Neural cell (in vitro differentiated cells): ENCODE data around the gene S1PR3.

Experiments used
- EP300 ChIP-seq: fragments of 450-650 bp; conservative IDR thresholded peaks from 2 replicates; pipeline ENCODE4 v1.6.1; 2014; ENCODE audit warnings: antibody characterized with exemption, mild to moderate bottlenecking, moderate library complexity; ENCODE audit not compliant: poor library complexity, severe bottlenecking
- EZH2 ChIP-seq: fragments of 200-600, 300-800 bp; shearing (Covaris generic), sonication (generic); IDR thresholded peaks from 2 replicates; pipeline ENCODE4 v1.6.1; 2014; ENCODE audit warnings: antibody characterized with exemption, low read length, borderline replicate concordance, mild to moderate bottlenecking; ENCODE audit not compliant: insufficient read depth, poor library complexity, severe bottlenecking
- MXI1 ChIP-seq: fragments of 450-650 bp; conservative IDR thresholded peaks from 2 replicates; pipeline ENCODE4 v1.6.1; 2014; ENCODE audit warnings: antibody characterized with exemption, mild to moderate bottlenecking; ENCODE audit not compliant: poor library complexity, severe bottlenecking
- POLR2AphosphoS5 ChIP-seq: IDR thresholded peaks from 2 replicates; pipeline ENCODE4 v1.6.1; 2012
- RAD21 ChIP-seq: fragments of 450-650 bp; conservative IDR thresholded peaks from 2 replicates; pipeline ENCODE4 v1.6.1; 2014; ENCODE audit warnings: antibody characterized with exemption, mild to moderate bottlenecking, moderate library complexity
- SMC3 ChIP-seq: fragments of 450-650 bp; conservative IDR thresholded peaks from 2 replicates; pipeline ENCODE4 v1.6.1; 2014; ENCODE audit warnings: antibody characterized with exemption, mild to moderate bottlenecking, moderate library complexity; ENCODE audit not compliant: poor library complexity
- TAF1 ChIP-seq: IDR thresholded peaks from 2 replicates; pipeline ENCODE4 v1.6.1; 2012; ENCODE audit warnings: low read depth
- TF ChIP-seq, protein P1 (sequence below): fragments of 450-650 bp; IDR thresholded peaks from 2 replicates; pipeline ENCODE4 v1.5.1; 2014; ENCODE audit warnings: antibody characterized with exemption, mild to moderate bottlenecking, moderate library complexity; ENCODE audit not compliant: poor library complexity, severe bottlenecking
- TF ChIP-seq, protein P2 (sequence below): IDR thresholded peaks from 2 replicates; pipeline ENCODE4 v1.6.1; 2012; ENCODE audit warnings: borderline replicate concordance

DNA sequence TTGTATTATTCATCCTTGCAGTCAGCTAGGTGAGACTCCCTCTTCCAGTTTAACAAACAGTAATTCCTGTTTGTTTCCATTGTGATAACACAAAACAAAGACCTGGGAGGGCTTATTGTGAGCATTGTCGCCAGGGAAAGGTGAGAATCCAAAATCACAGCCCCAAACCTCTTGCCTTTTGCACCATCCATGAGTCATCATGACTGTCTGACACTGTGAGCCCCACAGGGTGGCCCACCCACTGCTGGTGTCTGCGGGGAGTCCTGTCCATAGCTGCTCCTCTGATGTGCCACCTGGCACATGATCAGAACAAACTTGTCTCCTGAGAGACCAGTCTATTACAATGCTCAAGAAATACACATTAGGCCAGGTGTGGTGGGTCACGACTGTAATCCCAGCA lies 33.7 kb upstream of the S1PR3 start:
- TF ChIP-seq, protein P1, sequence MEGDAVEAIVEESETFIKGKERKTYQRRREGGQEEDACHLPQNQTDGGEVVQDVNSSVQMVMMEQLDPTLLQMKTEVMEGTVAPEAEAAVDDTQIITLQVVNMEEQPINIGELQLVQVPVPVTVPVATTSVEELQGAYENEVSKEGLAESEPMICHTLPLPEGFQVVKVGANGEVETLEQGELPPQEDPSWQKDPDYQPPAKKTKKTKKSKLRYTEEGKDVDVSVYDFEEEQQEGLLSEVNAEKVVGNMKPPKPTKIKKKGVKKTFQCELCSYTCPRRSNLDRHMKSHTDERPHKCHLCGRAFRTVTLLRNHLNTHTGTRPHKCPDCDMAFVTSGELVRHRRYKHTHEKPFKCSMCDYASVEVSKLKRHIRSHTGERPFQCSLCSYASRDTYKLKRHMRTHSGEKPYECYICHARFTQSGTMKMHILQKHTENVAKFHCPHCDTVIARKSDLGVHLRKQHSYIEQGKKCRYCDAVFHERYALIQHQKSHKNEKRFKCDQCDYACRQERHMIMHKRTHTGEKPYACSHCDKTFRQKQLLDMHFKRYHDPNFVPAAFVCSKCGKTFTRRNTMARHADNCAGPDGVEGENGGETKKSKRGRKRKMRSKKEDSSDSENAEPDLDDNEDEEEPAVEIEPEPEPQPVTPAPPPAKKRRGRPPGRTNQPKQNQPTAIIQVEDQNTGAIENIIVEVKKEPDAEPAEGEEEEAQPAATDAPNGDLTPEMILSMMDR = no peak
- TF ChIP-seq EP300 (no peak), POLR2AphosphoS5 (no peak), EZH2 (no peak), SMC3 (no peak), RAD21 (no peak), MXI1 (no peak), TAF1 (no peak)
- TF ChIP-seq, protein P2, sequence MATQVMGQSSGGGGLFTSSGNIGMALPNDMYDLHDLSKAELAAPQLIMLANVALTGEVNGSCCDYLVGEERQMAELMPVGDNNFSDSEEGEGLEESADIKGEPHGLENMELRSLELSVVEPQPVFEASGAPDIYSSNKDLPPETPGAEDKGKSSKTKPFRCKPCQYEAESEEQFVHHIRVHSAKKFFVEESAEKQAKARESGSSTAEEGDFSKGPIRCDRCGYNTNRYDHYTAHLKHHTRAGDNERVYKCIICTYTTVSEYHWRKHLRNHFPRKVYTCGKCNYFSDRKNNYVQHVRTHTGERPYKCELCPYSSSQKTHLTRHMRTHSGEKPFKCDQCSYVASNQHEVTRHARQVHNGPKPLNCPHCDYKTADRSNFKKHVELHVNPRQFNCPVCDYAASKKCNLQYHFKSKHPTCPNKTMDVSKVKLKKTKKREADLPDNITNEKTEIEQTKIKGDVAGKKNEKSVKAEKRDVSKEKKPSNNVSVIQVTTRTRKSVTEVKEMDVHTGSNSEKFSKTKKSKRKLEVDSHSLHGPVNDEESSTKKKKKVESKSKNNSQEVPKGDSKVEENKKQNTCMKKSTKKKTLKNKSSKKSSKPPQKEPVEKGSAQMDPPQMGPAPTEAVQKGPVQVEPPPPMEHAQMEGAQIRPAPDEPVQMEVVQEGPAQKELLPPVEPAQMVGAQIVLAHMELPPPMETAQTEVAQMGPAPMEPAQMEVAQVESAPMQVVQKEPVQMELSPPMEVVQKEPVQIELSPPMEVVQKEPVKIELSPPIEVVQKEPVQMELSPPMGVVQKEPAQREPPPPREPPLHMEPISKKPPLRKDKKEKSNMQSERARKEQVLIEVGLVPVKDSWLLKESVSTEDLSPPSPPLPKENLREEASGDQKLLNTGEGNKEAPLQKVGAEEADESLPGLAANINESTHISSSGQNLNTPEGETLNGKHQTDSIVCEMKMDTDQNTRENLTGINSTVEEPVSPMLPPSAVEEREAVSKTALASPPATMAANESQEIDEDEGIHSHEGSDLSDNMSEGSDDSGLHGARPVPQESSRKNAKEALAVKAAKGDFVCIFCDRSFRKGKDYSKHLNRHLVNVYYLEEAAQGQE = no peak
